H1 (cell line): Measurements from ENCODE around the gene CLNS1A. TPM values are rescaled to one million over a fixed set of nuclear protein-coding genes. Genes with fewer than 3 reads are reported as not detected.

Source experiments
- CTCF ChIA-PET: fragments of 300-600 bp; sonication (Branson Sonifier 250); formaldehyde crosslinking; loops from one replicate; lab custom pipeline; 2021; ENCODE audit not compliant: partially characterized antibody; lab: Charles Lee
- POLR2A ChIA-PET: fragments of 300-600 bp; sonication (Branson Sonifier 250); formaldehyde crosslinking; loops from one replicate; lab custom pipeline; 2021; ENCODE audit warnings: inconsistent platforms; ENCODE audit not compliant: partially characterized antibody; lab: Charles Lee
- DNase-seq, 2 experiments: peaks; one replicate each; pipeline versions ENCODE4 v3.0.0 to v3.0.0-alpha.2; 2010 to 2022; ENCODE audit warnings: low spot score in 2 of 2, low read depth in 1 of 2, mixed read lengths in 1 of 2
- FAIRE-seq: peaks from 2 replicates; lab custom pipeline; 2011; peaks lifted over from hg19 to GRCh38; lab: Jason Lieb, UNC
- H2AFZ ChIP-seq: 2 replicates; pipeline ENCODE4 v1.8.1; 2012; ENCODE audit warnings: low read length, inconsistent platforms
- H2AK5ac ChIP-seq: 2 replicates; pipeline ENCODE4 v1.6.1; 2013; ENCODE audit warnings: low read depth, low read length
- H2BK120ac ChIP-seq: replicated peaks from 2 replicates; pipeline ENCODE3; 2013; ENCODE audit warnings: low read depth, low read length, inconsistent platforms
- H2BK12ac ChIP-seq: 2 replicates; pipeline ENCODE4 v1.6.1; 2013; ENCODE audit warnings: low read depth, low read length
- H2BK15ac ChIP-seq: 2 replicates; pipeline ENCODE4 v1.6.1; 2013; ENCODE audit warnings: low read length
- H2BK20ac ChIP-seq: 2 replicates; pipeline ENCODE4 v1.6.1; 2013; ENCODE audit warnings: low read length
- H2BK5ac ChIP-seq: 2 replicates; pipeline ENCODE4 v1.6.1; 2013; ENCODE audit warnings: low read depth, low read length
- H3K14ac ChIP-seq: 2 replicates; pipeline ENCODE4 v1.6.1; 2013; ENCODE audit warnings: inconsistent platforms; ENCODE audit not compliant: insufficient read length
- H3K18ac ChIP-seq: 2 replicates; pipeline ENCODE4 v1.6.1; 2013; ENCODE audit warnings: low read length; ENCODE audit errors: extremely low read depth
- H3K23ac ChIP-seq: 2 replicates; pipeline ENCODE4 v1.6.1; 2013; ENCODE audit warnings: inconsistent platforms; ENCODE audit not compliant: insufficient read length
- H3K23me2 ChIP-seq: 2 replicates; pipeline ENCODE4 v1.6.1; 2013; ENCODE audit warnings: low read depth, low read length
- H3K27ac ChIP-seq: 2 replicates; pipeline ENCODE4 v1.6.1; 2011; ENCODE audit warnings: low read depth, low read length, inconsistent platforms
- H3K27me3 ChIP-seq, 4 experiments: replicated peaks in 1 of 4; 1 replicate in 1 of 4; 2 replicates in 3 of 4; pipeline versions ENCODE4 v1.6.1 to v1.8.1; 2011 to 2013; ENCODE audit warnings: low read length in 3 of 4, mild to moderate bottlenecking in 3 of 4, inconsistent platforms in 2 of 4, mixed read lengths in 2 of 4, moderate library complexity in 1 of 4; ENCODE audit not compliant: control insufficient read depth in 3 of 4, insufficient read depth in 3 of 4; ENCODE audit errors: extremely low read depth in 1 of 4
- H3K36me3 ChIP-seq, 4 experiments: 2 replicates each; pipeline versions ENCODE4 v1.6.1 to v1.8.1; 2011 to 2013; ENCODE audit warnings: mild to moderate bottlenecking in 4 of 4, low read length in 3 of 4, moderate library complexity in 2 of 4, control low read depth in 1 of 4, inconsistent platforms in 1 of 4; ENCODE audit not compliant: insufficient read depth in 4 of 4, control insufficient read depth in 2 of 4
- H3K4ac ChIP-seq: replicated peaks from 2 replicates; pipeline ENCODE3; 2013; ENCODE audit warnings: low read length, low read depth, mixed read lengths, inconsistent platforms; ENCODE audit not compliant: insufficient read length
- H3K4me1 ChIP-seq, 4 experiments: replicated peaks in 1 of 4; 1 replicate in 1 of 4; 2 replicates in 3 of 4; pipeline versions ENCODE4 v1.6.1 to v1.8.1; 2011 to 2013; ENCODE audit warnings: low read length in 3 of 4, inconsistent platforms in 2 of 4, mixed read lengths in 1 of 4; ENCODE audit not compliant: insufficient read depth in 4 of 4, control insufficient read depth in 3 of 4
- H3K4me2 ChIP-seq, 2 experiments: 2 replicates each; pipeline versions ENCODE4 v1.6.1 to v1.8.1; 2011 to 2013; ENCODE audit warnings: low read depth in 2 of 2, low read length in 2 of 2, control low read depth in 1 of 2, inconsistent platforms in 1 of 2, mild to moderate bottlenecking in 1 of 2; ENCODE audit not compliant: insufficient read depth in 1 of 2
- H3K4me3 ChIP-seq, 4 experiments: fragments of 200-600, 300-600 bp in 1 of 4; sonication (generic), shearing (Covaris generic), sonication (Bioruptor Twin) in 1 of 4; 2 replicates each; pipeline versions ENCODE4 v1.5.1 to v1.8.1; 2011 to 2016; ENCODE audit warnings: low read length in 4 of 4, low read depth in 3 of 4, control low read depth in 2 of 4, inconsistent platforms in 2 of 4, mild to moderate bottlenecking in 2 of 4, mixed read lengths in 1 of 4, moderate library complexity in 1 of 4; ENCODE audit not compliant: insufficient read depth in 2 of 4; ENCODE audit errors: extremely low read depth in 1 of 4
- H3K56ac ChIP-seq: replicated peaks from 2 replicates; pipeline ENCODE3; 2013; ENCODE audit warnings: low read depth, mild to moderate bottlenecking, mixed read lengths, low read length, inconsistent platforms; ENCODE audit not compliant: insufficient read length
- H3K79me1 ChIP-seq: 2 replicates; pipeline ENCODE4 v1.6.1; 2013; ENCODE audit warnings: low read depth, low read length, control low read depth
- H3K79me2 ChIP-seq, 2 experiments: 2 replicates each; pipeline versions ENCODE4 v1.6.1 to v1.8.1; 2012 to 2013; ENCODE audit warnings: low read length in 2 of 2, mild to moderate bottlenecking in 2 of 2, inconsistent platforms in 1 of 2; ENCODE audit not compliant: insufficient read depth in 2 of 2, control insufficient read depth in 1 of 2
- H3K9ac ChIP-seq, 4 experiments: replicated peaks in 1 of 4; 1 replicate in 1 of 4; 2 replicates in 3 of 4; pipeline versions ENCODE4 v1.6.1 to v1.8.1; 2011 to 2013; ENCODE audit warnings: low read depth in 3 of 4, low read length in 3 of 4, control low read depth in 2 of 4, mild to moderate bottlenecking in 2 of 4, moderate library complexity in 2 of 4, inconsistent platforms in 1 of 4; ENCODE audit errors: extremely low read depth in 1 of 4
- H3K9me3 ChIP-seq, 2 experiments: 2 replicates each; pipeline versions ENCODE4 v1.6.1 to v1.8.1; 2012 to 2013; ENCODE audit warnings: mild to moderate bottlenecking in 2 of 2, moderate library complexity in 2 of 2, control low read depth in 1 of 2, inconsistent platforms in 1 of 2, low read depth in 1 of 2, low read length in 1 of 2, mixed read lengths in 1 of 2; ENCODE audit not compliant: insufficient read depth in 2 of 2
- H4K20me1 ChIP-seq, 2 experiments: replicated peaks in 1 of 2; 2 replicates each; pipeline versions ENCODE3 to v1.8.1; 2011 to 2013; ENCODE audit warnings: inconsistent platforms in 2 of 2, low read length in 2 of 2, mild to moderate bottlenecking in 1 of 2; ENCODE audit not compliant: insufficient read depth in 2 of 2, control insufficient read depth in 1 of 2
- H4K5ac ChIP-seq: 2 replicates; pipeline ENCODE4 v1.6.1; 2013; ENCODE audit warnings: low read length, low read depth, mixed read lengths, inconsistent platforms; ENCODE audit not compliant: insufficient read length
- H4K8ac ChIP-seq: 2 replicates; pipeline ENCODE4 v1.8.0; 2013; ENCODE audit warnings: mild to moderate bottlenecking, moderate library complexity, low read length, inconsistent platforms; ENCODE audit not compliant: insufficient read depth; ENCODE audit errors: extremely low read depth
- H4K91ac ChIP-seq: replicated peaks from 2 replicates; pipeline ENCODE3; 2013; ENCODE audit warnings: low read length, mixed read lengths, inconsistent platforms; ENCODE audit not compliant: insufficient read length
- CTBP2 ChIP-seq: IDR thresholded peaks from 2 replicates; pipeline ENCODE4 v1.7.0; 2011; ENCODE audit warnings: borderline replicate concordance, mild to moderate bottlenecking, moderate library complexity, mixed read lengths, low read length; ENCODE audit not compliant: insufficient read depth, insufficient read length
- KDM5A ChIP-seq: fragments of 200-600 bp; IDR thresholded peaks from 2 replicates; pipeline ENCODE4 v1.7.1; 2012; ENCODE audit warnings: mild to moderate bottlenecking, low read length, inconsistent platforms, mixed read lengths
- POLR2A ChIP-seq, 2 experiments: IDR thresholded peaks; 1 replicate in 1 of 2; 2 replicates in 1 of 2; pipeline ENCODE4 v1.6.1; 2011; ENCODE audit warnings: low read depth in 2 of 2, low read length in 2 of 2, mild to moderate bottlenecking in 2 of 2; ENCODE audit errors: control extremely low read depth in 1 of 2
- RXRA ChIP-seq: IDR thresholded peaks from 2 replicates; pipeline ENCODE4 v1.6.1; 2011; ENCODE audit warnings: low read depth, mild to moderate bottlenecking, low read length, moderate library complexity; ENCODE audit not compliant: insufficient read depth
- SIN3A ChIP-seq, 2 experiments: IDR thresholded peaks in 1 of 2; conservative IDR thresholded peaks in 1 of 2; 2 replicates each; pipeline ENCODE4 v1.6.1; 2011 to 2012; ENCODE audit warnings: low read length in 2 of 2, improper control_type of control experiment in 1 of 2, low read depth in 1 of 2, mild to moderate bottlenecking in 1 of 2
- ZNF274 ChIP-seq: IDR thresholded peaks from 2 replicates; pipeline ENCODE4 v1.7.0; 2012; ENCODE audit warnings: low read length, borderline replicate concordance; ENCODE audit errors: extremely low read depth
- WGBS, 2 experiments: shearing (Covaris generic) in 1 of 2; methylation state at CpG; one replicate each; pipeline versions ENCODE4 v1.1.6 to v1.1.7; 2013 to 2015; ENCODE audit warnings: low lambda C conversion rate in 2 of 2, mixed read lengths in 2 of 2, inconsistent platforms in 1 of 2, low coverage in 1 of 2, missing lambda C conversion rate in 1 of 2; ENCODE audit not compliant: insufficient replicate concordance in 2 of 2, insufficient coverage in 1 of 2, insufficient read length in 1 of 2; ENCODE audit errors: extremely low coverage in 1 of 2, missing lambda C conversion rate in 1 of 2; 5-methylcytosine and 5-hydroxymethylcytosine counted together
- polyA plus RNA-seq, 7 experiments: library from polyadenylated mRNA; depleted of rRNA in 3 of 7; stranded (reverse) in 5 of 7; unstranded in 2 of 7; fragments of >200 nt in 5 of 7; fragments of 200-250 nt in 2 of 7; gene quantifications; 1 replicate in 5 of 7; 2 replicates in 1 of 7; 4 replicates in 1 of 7; pipeline versions ENCODE4 v1.2.1 to v1.2.3, GENCODE V29; 2011 to 2013; ENCODE audit warnings: missing spikeins in 2 of 7, mixed read lengths in 2 of 7
- total RNA-seq: library from RNA; stranded (reverse); fragmentation: NEBNext Ultra II Directional; extraction: Animal tissue kit (Norgen Biotek cat#: 25700); gene quantifications from 2 replicates; pipeline ENCODE4 v1.2.1, GENCODE V29; 2021

Gene CLNS1A
- total and polyA plus RNA-seq, 2 of the 8 experiments (the other 6 are each of a cell fraction or from before 2014, with no cell fraction given): 136 to 177 TPM

DNA sequence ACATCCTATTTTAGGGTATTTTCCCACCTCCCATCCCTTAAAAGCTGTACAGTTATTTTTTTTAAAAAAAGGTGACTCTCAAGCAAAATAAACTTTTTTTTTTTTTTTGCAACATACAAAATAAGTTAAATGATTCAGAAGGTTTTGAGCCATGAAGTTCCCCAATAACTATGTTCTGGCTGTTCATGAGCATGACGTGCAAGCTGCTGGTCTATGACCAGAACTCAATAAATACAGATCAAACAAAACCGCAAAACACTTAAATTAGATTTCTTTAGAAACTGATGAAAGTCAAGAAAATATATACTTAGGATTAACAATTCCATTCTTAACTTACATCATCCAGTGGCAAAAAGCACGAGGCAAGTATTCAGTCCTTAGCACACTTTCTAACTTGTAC, 24.1 kb upstream of the CLNS1A start:
- WGBS, 2 experiments: 86% methylated on average over 3 of the region's 3 CpGs; no CpG with 5 or more reads in 1 of the 2 experiments
- H2BK12ac ChIP-seq: no peak overlapping the region
- H4K20me1 ChIP-seq: no peaks in the 10 kb centered on the region
- no peak overlapping the region for H4K5ac ChIP-seq
- no peak overlapping the region for H3K9ac ChIP-seq
- no peak overlapping the region for H2BK120ac ChIP-seq
- no peak overlapping the region for H3K18ac ChIP-seq
- no peak overlapping the region for H3K4ac ChIP-seq
- no peak overlapping the region for H2AK5ac ChIP-seq
- H3K4me3 ChIP-seq: no peak overlapping the region
- H2AFZ ChIP-seq: no peak overlapping the region
- H2BK15ac ChIP-seq: no peak overlapping the region
- TF ChIP-seq SIN3A (conservative IDR thresholded peaks at IDR 0.05 in 1 of 2, IDR thresholded peaks at IDR 0.05 in 1 of 2; ENCODE audit: low read depth in 1 of 2, low read length in 2 of 2): no peak
- TF ChIP-seq RXRA: no peak
- no peak for TF ChIP-seq POLR2A (IDR thresholded peaks at IDR 0.05; ENCODE audit: control extremely low read depth in 1 of 2, low read depth in 2 of 2, low read length in 2 of 2)
- no peak for TF ChIP-seq ZNF274
- TF ChIP-seq KDM5A: no peak
- TF ChIP-seq CTBP2: no peak
- FAIRE-seq: no peak
- ChIA-PET CTCF (interaction anchor here (0.8 kb wide), 1 partner anchor 72 kb away, joined by 3 read pairs; the partner anchor contains the start of gene AQP11), POLR2A (interaction anchor here (0.6 kb wide), 1 partner anchor 227 kb away, joined by 4 read pairs; no protein-coding TSS in a partner anchor)
- no peak overlapping the region for H3K14ac ChIP-seq
- H3K23me2 ChIP-seq: no peaks in the 10 kb centered on the region; the same call in 1 of the 2 replicates
- H3K36me3 ChIP-seq: peaks cover 0 to 12% (median under 1%) of the 10 kb centered on the region in 4 experiments; a peak in 4 of 8 replicates
- H4K91ac ChIP-seq: no peak overlapping the region
- no peaks in the 10 kb centered on the region for H3K79me2 ChIP-seq
- no peak overlapping the region for H3K4me2 ChIP-seq
- H3K23ac ChIP-seq: no peak overlapping the region
- H4K8ac ChIP-seq: no peak overlapping the region
- H3K27me3 ChIP-seq: no peaks in the 10 kb centered on the region
- no peak for DNase-seq
- no peaks in the 10 kb centered on the region for H3K4me1 ChIP-seq
- H3K79me1 ChIP-seq: no peaks in the 10 kb centered on the region
- no peak overlapping the region for H2BK5ac ChIP-seq
- H3K27ac ChIP-seq: no peak overlapping the region
- H2BK20ac ChIP-seq: no peak overlapping the region
- H3K9me3 ChIP-seq: no peaks in the 10 kb centered on the region
- no peak overlapping the region for H3K56ac ChIP-seq
